ENCODE measurements around the gene GLRA2. TPM values are rescaled to one million over a fixed set of nuclear protein-coding genes. Genes with fewer than 3 reads are reported as not detected.

The GLRA2 gene
- total RNA-seq, 4 donors from 2014 or later, result not detected

DNA sequence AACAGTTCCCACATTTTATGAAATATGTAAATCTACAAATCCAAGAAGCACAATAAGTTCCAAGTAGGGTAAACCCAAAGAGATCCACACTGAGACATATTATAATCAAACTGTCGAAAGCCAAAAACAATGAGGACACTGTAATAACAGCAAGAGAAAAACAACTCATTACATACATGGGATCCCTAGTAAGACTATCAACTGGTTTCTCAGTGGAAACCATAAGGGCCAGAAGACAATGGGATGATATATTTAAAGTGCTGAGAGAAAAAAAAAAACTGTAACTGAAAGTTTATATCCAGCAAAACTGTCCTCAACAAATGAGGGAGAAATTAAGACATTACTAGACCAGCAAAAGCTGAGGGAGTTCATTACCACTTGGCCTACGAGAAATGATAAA, 34.7 kb downstream of the GLRA2 start:
- intact Hi-C loops (cut with DNase I), result no loop called here
- DNase-seq, result no peak
- Histone ChIP-seq H3K4me1 (no peaks in the 10 kb centered on the region), H3K36me3 (no peaks in the 10 kb centered on the region), H3K9me3 (peaks cover 0 to 10% (median 0%) of the 10 kb centered on the region in 3 donors), H3K4me3 (no peak overlapping the region), H3K27me3 (no peaks in the 10 kb centered on the region), H3K27ac (no peak overlapping the region)
- WGBS, 2 donors, result 70% methylated on average over 2 of the region's 2 CpGs
- no peak for TF ChIP-seq CTCF (IDR thresholded peaks at IDR 0.05)

GRCh38 chrX:14573161-14573560, 43.8 kb downstream of the GLRA2 start:
- no peak overlapping the region for H3K27ac ChIP-seq
- H3K4me1 ChIP-seq, result no peaks in the 10 kb centered on the region
- H3K4me3 ChIP-seq, result no peak overlapping the region
- no peaks in the 10 kb centered on the region for H3K9me3 ChIP-seq
- DNase-seq, result no peak
- WGBS, 2 donors, result 15 to 30% methylated on average over 2 of the region's 2 CpGs
- no peak for TF ChIP-seq POLR2A (IDR thresholded peaks at IDR 0.05)
- no peak for TF ChIP-seq CTCF (IDR thresholded peaks at IDR 0.05)
- H3K36me3 ChIP-seq, result no peaks in the 10 kb centered on the region
- intact Hi-C loops (cut with DNase I), result no loop called here
- no peaks in the 10 kb centered on the region for H3K27me3 ChIP-seq

- WGBS, 2 donors, result 76 to 83% methylated on average over 7 to 8 of the region's 8 CpGs
- DNase-seq, result no peak
- Histone ChIP-seq H3K27ac (no peak overlapping the region), H3K36me3 (no peaks in the 10 kb centered on the region), H3K27me3 (no peaks in the 10 kb centered on the region), H3K9me3 (no peaks in the 10 kb centered on the region), H3K4me1 (no peaks in the 10 kb centered on the region), H3K4me3 (no peak overlapping the region)
- intact Hi-C loops (cut with DNase I), result no loop called here
- TF ChIP-seq CTCF (IDR thresholded peaks at IDR 0.05), result no peak
- no peak for TF ChIP-seq POLR2A (IDR thresholded peaks at IDR 0.05)
Measured at GRCh38 chrX:14581081-14581480, 51.7 kb downstream of the GLRA2 start.

- Histone ChIP-seq H3K36me3 (no peaks in the 10 kb centered on the region), H3K4me3 (no peak overlapping the region), H3K27me3 (no peaks in the 10 kb centered on the region), H3K4me1 (no peaks in the 10 kb centered on the region), H3K27ac (no peak overlapping the region), H3K9me3 (no peaks in the 10 kb centered on the region)
- no peak for DNase-seq
- TF ChIP-seq CTCF (IDR thresholded peaks at IDR 0.05) (no peak), POLR2A (IDR thresholded peaks at IDR 0.05) (no peak)
- intact Hi-C loops (cut with DNase I), result no loop called here
- WGBS, 2 donors, result 84 to 88% methylated on average over 2 of the region's 2 CpGs
Measured at GRCh38 chrX:14584548-14584947, 55.2 kb downstream of the GLRA2 start.

- 70 to 89% methylated on average over 2 of the region's 2 CpGs for whole genome bisulfite sequencing, 2 donors
Measured at GRCh38 chrX:14590216-14590615, 60.9 kb downstream of the GLRA2 start.

More at GRCh38 chrX:14590216-14590615, 60.9 kb downstream of the GLRA2 start:
- TF ChIP-seq POLR2A (IDR thresholded peaks at IDR 0.05) (no peak), CTCF (IDR thresholded peaks at IDR 0.05) (no peak)
- Histone ChIP-seq H3K4me1 (no peaks in the 10 kb centered on the region), H3K9me3 (no peaks in the 10 kb centered on the region), H3K27me3 (no peaks in the 10 kb centered on the region), H3K4me3 (no peak overlapping the region), H3K27ac (no peak overlapping the region), H3K36me3 (no peaks in the 10 kb centered on the region)
- intact Hi-C loops (cut with DNase I), result no loop called here
- DNase-seq, result no peak

All from esophagus squamous epithelium (tissue), 5 donors.